COLO668 (cell line): Measurements from ENCODE around the gene PAEP.
"Not testable (repeated sequence)": the region's sequence is repeated elsewhere in the genome, so short reads cannot be mapped to it uniquely, and the experiment has no call there.

Source experiments
- DNase-seq: peaks from one replicate; lab custom pipeline; 2025; ENCODE audit not compliant: unreplicated experiment; lab: John Stamatoyannopoulos, UW

Gene PAEP

GRCh38 chr9:135561391-135562234, at the start of gene PAEP:
Gene PAEP, plus strand, starts transcription at chr9:135561756.
- DNase-seq, result no peak

GRCh38 chr9:135512241-135512603, 49.3 kb upstream of the PAEP start:
- DNase-seq, result no peak

GRCh38 chr9:135512904-135513303, 48.7 kb upstream of the PAEP start:
- no peak for DNase-seq

- no peak for DNase-seq
These were observed 48.2 kb upstream of the PAEP start for GRCh38 chr9:135513351-135513846.

- DNase-seq, result not testable (repeated sequence)
These were observed 47.6 kb upstream of the PAEP start for GRCh38 chr9:135513906-135514305.

GRCh38 chr9:135514342-135515082, 47.0 kb upstream of the PAEP start:
- no peak for DNase-seq

- no peak for DNase-seq
These were observed 46.2 kb upstream of the PAEP start for GRCh38 chr9:135515083-135515951.

GRCh38 chr9:135516132-135516860, 45.3 kb upstream of the PAEP start:
- DNase-seq, result no peak

- no peak for DNase-seq
These were observed 44.1 kb upstream of the PAEP start for GRCh38 chr9:135517407-135517822.

- DNase-seq, result no peak
These were observed 42.2 kb upstream of the PAEP start for GRCh38 chr9:135519179-135519971.

GRCh38 chr9:135520916-135521607, 40.5 kb upstream of the PAEP start, which contains the start of gene LCN1:
Gene LCN1, plus strand, starts transcription at chr9:135521440. Its CDS starts 58 bp downstream, at chr9:135521498.
- no peak for DNase-seq

GRCh38 chr9:135521608-135522095, 39.9 kb upstream of the PAEP start:
- no peak for DNase-seq

GRCh38 chr9:135522137-135522877, 39.2 kb upstream of the PAEP start:
- DNase-seq, result no peak

GRCh38 chr9:135522931-135523330, 38.6 kb upstream of the PAEP start:
- DNase-seq, result no peak

- DNase-seq, result no peak
These were observed 37.9 kb upstream of the PAEP start for GRCh38 chr9:135523521-135524129.

- DNase-seq, result no peak
These were observed 37.3 kb upstream of the PAEP start for GRCh38 chr9:135524130-135524861.
